Tibial artery (tissue), 4 donors: ENCODE results near the gene CHST4.
"Not testable (repeated sequence)": the region's sequence is repeated elsewhere in the genome, so short reads cannot be mapped to it uniquely, and the experiment has no call there.

Experiments
- DNase-seq, 2 donors: peaks; one replicate each; pipeline ENCODE4 v3.0.0-alpha.2; 2019
- H3K27ac ChIP-seq, 2 donors: fragments of 200-600 bp; sonication (generic) in 1 of 2; 1 replicate in 1 of 2; 2 replicates in 1 of 2; pipeline ENCODE4 v1.5.1; 2018 to 2019; ENCODE audit warnings: mild to moderate bottlenecking in 1 of 2
- H3K27me3 ChIP-seq, 2 donors: fragments of 200-600 bp; sonication (generic) in 1 of 2; one replicate each; pipeline versions ENCODE4 v1.5.1 to v1.6.0; 2016 to 2019
- H3K36me3 ChIP-seq, 3 donors: fragments of 200-600 bp; sonication (generic) in 2 of 3; one replicate each; pipeline ENCODE4 v1.5.1; 2016 to 2019; ENCODE audit warnings: mild to moderate bottlenecking in 2 of 3
- H3K4me1 ChIP-seq, 4 donors: fragments of 200-600 bp; sonication (generic) in 2 of 4; 1 replicate in 3 of 4; 2 replicates in 1 of 4; pipeline ENCODE4 v1.5.1; 2016 to 2019
- H3K4me3 ChIP-seq, 2 donors: fragments of 200-600 bp; sonication (generic) in 1 of 2; 1 replicate in 1 of 2; 2 replicates in 1 of 2; pipeline ENCODE4 v1.5.1; 2018 to 2019; ENCODE audit warnings: mild to moderate bottlenecking in 2 of 2
- H3K9me3 ChIP-seq, 3 donors: fragments of 200-600 bp; sonication (generic) in 1 of 3; one replicate each; pipeline ENCODE4 v1.5.1; 2016 to 2019
- intact Hi-C: fragments of 100-400 bp; cut with DNase I; formaldehyde crosslinking; loops from one replicate; pipeline ENCODE4 v1.15.0; 2023; ENCODE audit warnings: low total_unique reads
- TF ChIP-seq, protein P1 (sequence below), 2 experiments: fragments of 200-600 bp in 1 of 2; fragments of 450-650 bp in 1 of 2; IDR thresholded peaks; one replicate each; pipeline ENCODE4 v1.5.1; 2017 to 2019; ENCODE audit warnings: antibody characterized with exemption in 2 of 2, mild to moderate bottlenecking in 1 of 2, moderate library complexity in 1 of 2

The CHST4 gene

DNA sequence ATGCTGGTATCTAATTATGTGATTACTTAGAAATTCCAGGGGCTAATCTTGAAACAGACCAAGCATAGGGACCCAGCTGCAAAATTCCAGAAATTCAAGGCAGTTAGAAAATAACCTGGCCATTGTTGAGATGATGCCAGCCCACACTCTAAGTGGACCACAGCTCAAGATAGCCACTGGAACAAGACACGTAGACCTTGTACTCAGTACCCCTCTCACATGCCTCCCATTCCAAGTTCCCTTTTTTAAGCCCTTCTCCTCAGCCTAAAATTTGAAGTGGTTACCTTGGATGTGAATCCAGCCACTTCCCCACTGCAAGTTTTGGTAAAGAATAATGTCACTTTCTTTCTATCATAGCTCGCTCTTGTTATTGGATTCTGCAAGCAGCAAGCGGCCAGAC is 33.0 kb upstream of the CHST4 start:
- H3K36me3 ChIP-seq, result no peaks in the 10 kb centered on the region
- intact Hi-C loops, result loop anchor here (5.0 kb wide), 1 partner anchor 41 kb away; no protein-coding TSS in a partner anchor
- H3K9me3 ChIP-seq, result no peaks in the 10 kb centered on the region
- H3K4me1 ChIP-seq, result no peaks in the 10 kb centered on the region
- TF ChIP-seq, protein P1, sequence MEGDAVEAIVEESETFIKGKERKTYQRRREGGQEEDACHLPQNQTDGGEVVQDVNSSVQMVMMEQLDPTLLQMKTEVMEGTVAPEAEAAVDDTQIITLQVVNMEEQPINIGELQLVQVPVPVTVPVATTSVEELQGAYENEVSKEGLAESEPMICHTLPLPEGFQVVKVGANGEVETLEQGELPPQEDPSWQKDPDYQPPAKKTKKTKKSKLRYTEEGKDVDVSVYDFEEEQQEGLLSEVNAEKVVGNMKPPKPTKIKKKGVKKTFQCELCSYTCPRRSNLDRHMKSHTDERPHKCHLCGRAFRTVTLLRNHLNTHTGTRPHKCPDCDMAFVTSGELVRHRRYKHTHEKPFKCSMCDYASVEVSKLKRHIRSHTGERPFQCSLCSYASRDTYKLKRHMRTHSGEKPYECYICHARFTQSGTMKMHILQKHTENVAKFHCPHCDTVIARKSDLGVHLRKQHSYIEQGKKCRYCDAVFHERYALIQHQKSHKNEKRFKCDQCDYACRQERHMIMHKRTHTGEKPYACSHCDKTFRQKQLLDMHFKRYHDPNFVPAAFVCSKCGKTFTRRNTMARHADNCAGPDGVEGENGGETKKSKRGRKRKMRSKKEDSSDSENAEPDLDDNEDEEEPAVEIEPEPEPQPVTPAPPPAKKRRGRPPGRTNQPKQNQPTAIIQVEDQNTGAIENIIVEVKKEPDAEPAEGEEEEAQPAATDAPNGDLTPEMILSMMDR (IDR thresholded peaks at IDR 0.05), result no peak
- no peak overlapping the region for H3K27ac ChIP-seq
- DNase-seq, result no peak
- H3K27me3 ChIP-seq, result no peaks in the 10 kb centered on the region
- no peak overlapping the region for H3K4me3 ChIP-seq

DNA sequence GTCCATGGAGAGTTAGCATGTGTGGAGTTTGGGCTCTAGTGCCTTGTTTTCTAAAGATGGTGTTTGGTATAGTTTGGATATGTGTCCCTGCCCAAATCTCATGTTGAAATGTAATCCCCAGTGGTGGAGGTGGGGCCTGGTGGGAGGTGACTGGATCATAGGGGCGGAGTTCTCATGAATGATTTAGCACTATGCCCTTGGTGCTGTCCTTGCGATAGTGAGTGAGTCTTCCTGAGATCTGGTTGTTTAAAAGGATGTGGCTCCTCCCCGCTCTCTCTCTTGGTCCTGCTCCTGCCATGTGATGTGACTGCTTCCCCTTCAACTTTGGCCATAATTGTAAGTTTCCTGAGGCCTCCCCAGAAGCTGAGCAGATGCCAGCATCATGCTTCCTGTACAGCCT is 28.2 kb upstream of the CHST4 start:
- no peak for DNase-seq
- no peaks in the 10 kb centered on the region for H3K36me3 ChIP-seq
- no peaks in the 10 kb centered on the region for H3K9me3 ChIP-seq
- TF ChIP-seq, protein P1 (IDR thresholded peaks at IDR 0.05), result no peak
- intact Hi-C loops, result no loop called here
- no peaks in the 10 kb centered on the region for H3K4me1 ChIP-seq
- no peak overlapping the region for H3K27ac ChIP-seq
- no peak overlapping the region for H3K4me3 ChIP-seq
- peaks cover 0 to 10% of the 10 kb centered on the region in 2 donors for H3K27me3 ChIP-seq

DNA sequence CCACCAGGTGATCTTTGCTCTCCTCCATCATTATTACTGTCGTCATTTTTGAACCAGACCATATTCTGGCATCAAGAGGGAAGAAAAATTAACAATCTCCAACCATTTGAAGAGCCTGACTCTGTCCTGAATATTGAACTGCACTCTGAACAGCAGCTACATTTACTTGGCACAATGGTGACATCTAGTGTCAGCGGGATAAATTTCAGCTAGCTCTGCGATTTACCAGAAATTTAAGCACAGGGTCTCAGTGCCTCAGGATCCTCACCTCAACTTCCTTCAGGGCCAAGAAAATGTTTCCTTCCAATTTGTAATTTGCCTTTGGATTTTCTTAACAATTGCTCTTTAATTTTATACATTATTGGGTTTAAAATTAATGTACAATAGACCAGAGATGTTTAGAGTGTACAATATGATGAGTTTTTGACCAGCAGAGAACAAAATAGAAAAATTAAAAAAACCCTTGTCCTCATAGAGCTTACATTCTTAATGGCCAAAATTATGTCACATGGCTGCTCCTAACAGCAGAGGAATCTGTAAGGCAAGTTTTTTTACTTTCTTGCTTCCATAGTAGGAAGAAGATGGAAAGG is 26.4 kb upstream of the CHST4 start:
- peaks cover 0 to 16% of the 10 kb centered on the region in 2 donors for H3K27me3 ChIP-seq
- no peak for DNase-seq
- H3K4me3 ChIP-seq, result no peak overlapping the region
- no peaks in the 10 kb centered on the region for H3K9me3 ChIP-seq
- no peaks in the 10 kb centered on the region for H3K36me3 ChIP-seq
- TF ChIP-seq, protein P1 (IDR thresholded peaks at IDR 0.05), result peak; percentile 64 to 65
- intact Hi-C loops, result loop anchor here (2.0 kb wide), 1 partner anchor 85 kb away; no protein-coding TSS in a partner anchor
- no peaks in the 10 kb centered on the region for H3K4me1 ChIP-seq
- H3K27ac ChIP-seq, result no peak overlapping the region

DNA sequence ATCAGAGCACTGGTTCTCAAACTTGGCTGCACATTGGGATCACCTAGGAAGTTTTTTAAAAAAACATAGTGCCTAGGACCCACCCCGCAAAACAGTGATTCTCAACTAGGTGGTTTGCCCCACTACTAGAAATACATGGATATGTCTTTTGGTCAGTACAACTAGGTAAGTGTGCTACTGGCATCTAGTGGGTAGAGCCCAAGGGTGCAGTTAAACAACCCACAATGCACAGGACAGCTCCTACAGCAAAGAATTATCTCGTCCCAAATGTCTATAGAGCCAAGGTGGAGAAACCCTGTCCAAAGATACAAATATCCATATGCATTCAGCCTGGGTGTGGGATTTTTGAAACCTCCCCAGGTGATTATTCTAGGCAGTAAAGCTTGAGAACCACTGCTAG is 25.3 kb upstream of the CHST4 start:
- TF ChIP-seq, protein P1 (IDR thresholded peaks at IDR 0.05), result no peak
- no peaks in the 10 kb centered on the region for H3K9me3 ChIP-seq
- intact Hi-C loops, result loop anchor here (2.0 kb wide), 1 partner anchor 86 kb away; no protein-coding TSS in a partner anchor

DNA sequence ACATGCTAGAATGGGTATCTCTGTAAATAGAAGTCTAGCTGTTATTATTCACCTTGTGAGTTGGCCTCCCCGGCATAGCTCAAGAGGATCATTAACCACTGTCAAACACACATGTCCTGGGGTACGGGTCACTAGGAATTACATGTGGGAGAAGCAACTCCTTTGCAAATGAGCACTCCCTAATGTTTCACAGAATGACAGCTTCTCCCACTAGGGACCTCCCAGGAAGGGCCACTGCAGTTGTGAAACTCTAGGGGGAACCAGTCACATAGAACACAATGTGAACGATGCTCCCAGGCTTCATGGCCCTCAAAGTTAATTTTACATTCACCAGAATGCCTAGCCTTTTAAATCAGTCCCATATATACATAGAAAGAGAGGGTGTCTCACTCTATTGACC is 24.7 kb upstream of the CHST4 start:
- Histone ChIP-seq H3K9me3 (no peaks in the 10 kb centered on the region), H3K36me3 (no peaks in the 10 kb centered on the region), H3K4me3 (no peak overlapping the region), H3K27me3 (peaks cover 0 to 16% of the 10 kb centered on the region in 2 donors), H3K4me1 (no peaks in the 10 kb centered on the region), H3K27ac (no peak overlapping the region)
- intact Hi-C loops, result loop anchor here (2.0 kb wide), 1 partner anchor 87 kb away; no protein-coding TSS in a partner anchor
- DNase-seq, result no peak
- TF ChIP-seq, protein P1 (IDR thresholded peaks at IDR 0.05), result no peak

More for the DNA sequence above, 25.3 kb upstream of the CHST4 start:
- Histone ChIP-seq H3K27ac (no peak overlapping the region), H3K4me3 (no peak overlapping the region), H3K4me1 (no peaks in the 10 kb centered on the region), H3K27me3 (peaks cover 0 to 16% of the 10 kb centered on the region in 2 donors), H3K36me3 (no peaks in the 10 kb centered on the region)
- no peak for DNase-seq

DNA sequence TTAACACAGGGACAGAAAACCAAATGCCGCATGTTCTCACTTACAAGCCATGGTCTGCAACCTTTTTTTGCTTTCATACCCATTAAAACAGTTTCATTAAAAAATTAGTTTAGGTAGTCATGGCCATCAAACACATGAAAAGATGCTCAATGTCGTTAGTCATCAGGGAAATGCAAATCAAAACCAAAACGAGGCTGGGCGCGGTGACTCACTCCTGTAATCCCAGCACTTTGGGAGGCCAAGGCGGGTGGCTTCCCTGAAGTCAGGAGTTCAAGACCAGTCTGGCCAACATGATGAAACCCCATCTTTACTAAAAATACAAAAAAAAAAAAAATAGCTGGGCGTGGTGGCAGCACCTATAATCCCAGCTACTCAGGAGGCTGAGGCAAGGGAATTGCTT is 22.2 kb upstream of the CHST4 start:
- H3K36me3 ChIP-seq, H3K9me3 ChIP-seq, H3K4me3 ChIP-seq, DNase-seq, H3K27ac ChIP-seq, H3K4me1 ChIP-seq, intact Hi-C loops: not testable (repeated sequence)
- H3K27me3 ChIP-seq, result peaks cover 0 to 16% of the 10 kb centered on the region in 2 donors
